ENCODE measurements around the gene STX8.
"Not testable (repeated sequence)": the region's sequence is repeated elsewhere in the genome, so short reads cannot be mapped to it uniquely, and the experiment has no call there.

The STX8 gene

GRCh38 chr17:9498490-9498889 is 77.1 kb downstream of the STX8 start:
- no peak for DNase-seq (ENCODE audit: low spot score)

- DNase-seq (ENCODE audit: low spot score) = no peak
These were observed 87.1 kb downstream of the STX8 start for GRCh38 chr17:9488556-9488955.

- DNase-seq (ENCODE audit: low spot score) = no peak
These were observed 88.2 kb downstream of the STX8 start for GRCh38 chr17:9487406-9487805.

- DNase-seq (ENCODE audit: low spot score) = no peak
These were observed 90.8 kb downstream of the STX8 start for GRCh38 chr17:9484789-9485188.

GRCh38 chr17:9479964-9480363 is 95.7 kb downstream of the STX8 start:
- DNase-seq (ENCODE audit: low spot score) = no peak

- no peak for DNase-seq (ENCODE audit: low spot score)
These were observed 96.7 kb downstream of the STX8 start for GRCh38 chr17:9478889-9479288.

GRCh38 chr17:9475101-9475658 is 100.4 kb downstream of the STX8 start:
- DNase-seq (ENCODE audit: low spot score) = peak; percentile 5

GRCh38 chr17:9473711-9474110 is 101.9 kb downstream of the STX8 start:
- no peak for DNase-seq (ENCODE audit: low spot score)

GRCh38 chr17:9472541-9472940 is 103.1 kb downstream of the STX8 start:
- DNase-seq (ENCODE audit: low spot score) = no peak

GRCh38 chr17:9472094-9472493 is 103.5 kb downstream of the STX8 start:
- no peak for DNase-seq (ENCODE audit: low spot score)

- no peak for DNase-seq (ENCODE audit: low spot score)
These were observed 105.4 kb downstream of the STX8 start for GRCh38 chr17:9470171-9470570.

- DNase-seq (ENCODE audit: low spot score) = peak; percentile 11
These were observed 106.7 kb downstream of the STX8 start for GRCh38 chr17:9468937-9469336.

GRCh38 chr17:9468532-9468931 is 107.1 kb downstream of the STX8 start:
- DNase-seq (ENCODE audit: low spot score) = no peak

- peak; percentile 14 for DNase-seq (ENCODE audit: low spot score)
These were observed 108.1 kb downstream of the STX8 start for GRCh38 chr17:9467518-9467917.

- peak; percentile 4 for DNase-seq (ENCODE audit: low spot score)
These were observed 110.3 kb downstream of the STX8 start for GRCh38 chr17:9465210-9465921.

GRCh38 chr17:9457005-9457404 is 118.6 kb downstream of the STX8 start:
- DNase-seq (ENCODE audit: low spot score) = no peak

- no peak for DNase-seq (ENCODE audit: low spot score)
These were observed 119.3 kb downstream of the STX8 start for GRCh38 chr17:9456330-9456729.

- no peak for DNase-seq (ENCODE audit: low spot score)
These were observed 123.7 kb downstream of the STX8 start for GRCh38 chr17:9451934-9452333.

GRCh38 chr17:9447298-9447697 is 128.3 kb downstream of the STX8 start:
- not testable (repeated sequence) for DNase-seq (ENCODE audit: low spot score)

- no peak for DNase-seq (ENCODE audit: low spot score)
These were observed 129.1 kb downstream of the STX8 start for GRCh38 chr17:9446528-9446927.

GRCh38 chr17:9445424-9445823 is 130.2 kb downstream of the STX8 start:
- DNase-seq (ENCODE audit: low spot score) = no peak

GRCh38 chr17:9444687-9445086 is 130.9 kb downstream of the STX8 start:
- no peak for DNase-seq (ENCODE audit: low spot score)

GRCh38 chr17:9443811-9444210 is 131.8 kb downstream of the STX8 start:
- no peak for DNase-seq (ENCODE audit: low spot score)

- DNase-seq (ENCODE audit: low spot score) = no peak
These were observed 135.8 kb downstream of the STX8 start for GRCh38 chr17:9439851-9440250.
